GM19372 (cell line): ENCODE results near the gene KCNA2.
A peak's percentile ranks its signal among the peaks of the same experiment; 100 is the strongest.

Experiments
- ATAC-seq: cut with Tn5 transposase; IDR thresholded peaks from one replicate; pipeline ENCODE4 v1.9.1; 2021; ENCODE audit warnings: mild to moderate bottlenecking, low read depth, moderate library complexity; ENCODE audit not compliant: unreplicated experiment

The KCNA2 gene

DNA sequence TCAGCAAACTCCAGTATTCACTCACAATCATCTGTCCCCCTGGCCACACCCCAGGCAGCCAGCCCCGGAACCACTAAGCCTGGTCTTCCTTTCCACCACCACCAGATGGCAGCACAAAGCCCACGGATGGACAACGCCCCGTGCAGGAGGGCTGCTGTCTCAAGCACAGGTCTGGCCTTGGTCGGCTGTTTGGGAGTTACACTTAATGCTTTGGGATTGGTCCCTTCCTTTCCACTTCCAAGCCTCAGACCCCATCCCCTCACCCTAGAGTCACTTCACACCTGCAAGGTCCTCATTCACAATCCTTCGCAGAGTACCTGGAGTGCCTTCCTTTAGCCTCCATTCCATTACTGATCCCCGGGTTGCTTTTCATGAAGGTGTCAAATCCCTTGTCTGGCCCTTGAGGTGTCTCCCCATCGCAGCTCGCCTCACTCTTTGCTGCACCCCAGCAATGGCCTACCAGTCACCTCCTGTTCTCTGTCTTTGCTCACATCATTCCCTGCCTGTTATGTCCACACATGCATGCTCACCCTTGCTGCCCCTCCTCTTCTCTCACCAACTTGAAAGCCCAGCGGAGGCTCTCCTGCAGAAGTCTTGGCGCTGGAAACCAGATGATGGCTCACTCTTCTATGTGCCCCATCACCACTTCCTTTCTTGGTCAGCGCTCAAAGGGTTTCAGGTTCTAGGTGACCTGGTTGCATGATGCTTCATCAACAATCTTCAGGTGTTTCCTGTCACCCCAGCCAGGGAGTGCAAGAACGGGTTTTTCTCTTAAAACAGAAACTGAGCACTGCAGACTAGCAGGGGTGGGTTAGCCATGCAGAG lies 24.9 kb upstream of the KCNA2 start:
- ATAC-seq, result peak; percentile 55

DNA sequence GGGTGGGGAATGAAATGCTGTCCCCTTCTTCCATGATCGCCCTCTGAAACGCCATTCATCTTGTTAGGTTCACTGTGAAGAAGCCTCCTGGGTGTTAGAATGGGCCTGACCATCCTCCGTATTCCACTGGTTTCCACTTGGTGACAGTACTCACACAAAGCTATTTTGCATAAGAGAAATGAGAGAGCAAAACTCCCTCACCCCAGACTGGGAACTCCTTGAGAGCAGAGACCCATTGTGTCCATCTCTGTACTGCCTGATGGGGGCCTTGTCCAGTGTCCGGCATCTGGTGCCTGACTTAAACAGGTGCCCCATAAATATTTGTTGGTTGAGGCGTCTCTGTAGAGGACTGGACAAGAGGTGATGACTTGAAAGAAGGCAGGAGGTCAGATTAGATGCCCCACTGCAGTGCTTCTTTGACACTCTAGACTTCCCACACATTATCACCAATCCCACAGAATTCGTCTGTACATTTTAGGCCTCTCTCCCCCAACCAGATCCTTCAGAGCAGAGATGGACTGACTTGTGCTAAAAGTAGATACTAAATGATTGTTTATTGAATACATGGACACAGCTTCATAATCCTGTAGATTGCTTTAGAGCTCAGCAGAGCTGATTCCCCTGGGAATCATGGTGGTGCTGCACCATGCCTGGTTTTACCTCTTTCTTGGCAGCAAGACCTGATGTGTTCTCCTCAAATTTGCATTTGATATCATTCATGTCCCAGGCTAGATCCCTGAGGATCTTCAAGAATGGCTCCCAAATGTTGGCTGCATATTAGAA lies 22.4 kb upstream of the KCNA2 start:
- ATAC-seq, result no peak

DNA sequence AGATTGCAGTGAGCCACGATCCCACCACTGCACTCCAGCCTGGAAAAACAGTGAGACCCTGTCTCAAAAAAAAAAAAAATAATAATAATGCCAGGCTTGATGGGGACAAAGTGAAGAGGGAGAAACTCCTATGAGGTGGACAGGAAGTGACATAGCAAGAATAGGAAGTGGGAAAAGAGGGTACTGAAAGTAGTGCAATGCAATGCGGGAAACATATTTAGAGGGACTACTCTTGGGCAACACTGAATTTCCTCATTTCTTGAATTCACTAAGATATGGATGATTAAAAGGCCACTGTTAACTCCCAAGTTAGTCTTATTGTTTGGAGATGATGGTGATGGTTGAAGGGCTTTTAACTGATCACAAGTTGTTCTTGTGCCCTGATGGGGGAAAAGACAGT lies 21.6 kb upstream of the KCNA2 start:
- no peak for ATAC-seq

DNA sequence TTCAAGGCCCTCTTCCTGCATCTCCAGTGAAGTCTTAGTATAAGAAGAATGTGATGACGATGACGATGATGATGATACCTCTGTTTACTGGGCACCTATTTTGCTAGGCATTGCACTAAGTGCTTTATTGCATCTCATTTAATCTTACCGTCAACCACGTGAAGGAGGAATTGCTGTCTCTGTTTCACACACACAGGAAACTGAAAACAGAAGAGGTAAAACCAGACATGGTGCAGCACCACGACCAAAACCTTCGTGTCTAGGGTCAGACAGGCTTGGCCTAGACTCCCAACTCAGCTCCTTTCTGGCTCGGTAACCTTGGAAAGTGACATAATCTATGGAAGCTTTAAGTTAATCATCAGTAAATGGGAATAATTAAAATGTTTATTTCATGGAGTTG lies 20.7 kb upstream of the KCNA2 start:
- ATAC-seq, result no peak

DNA sequence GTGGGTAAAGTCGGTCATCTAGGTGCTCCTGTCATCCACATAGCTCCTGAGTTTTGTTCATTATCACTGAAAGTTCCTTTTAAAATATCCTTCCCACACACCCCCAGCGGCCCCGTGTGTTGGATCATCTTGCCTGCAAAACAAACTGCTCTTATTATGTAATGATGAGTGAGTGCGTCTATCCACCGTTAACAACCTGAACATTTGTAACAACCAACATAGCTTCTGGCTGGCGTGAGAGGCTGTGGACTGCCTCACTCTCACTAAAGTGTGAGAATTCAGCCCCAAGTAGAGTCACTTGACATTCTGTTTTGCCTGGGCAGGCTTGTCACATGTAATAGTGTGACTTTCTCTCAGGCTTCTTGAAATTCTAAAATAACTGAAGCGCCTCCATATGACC lies 14.5 kb upstream of the KCNA2 start:
- ATAC-seq, result no peak

DNA sequence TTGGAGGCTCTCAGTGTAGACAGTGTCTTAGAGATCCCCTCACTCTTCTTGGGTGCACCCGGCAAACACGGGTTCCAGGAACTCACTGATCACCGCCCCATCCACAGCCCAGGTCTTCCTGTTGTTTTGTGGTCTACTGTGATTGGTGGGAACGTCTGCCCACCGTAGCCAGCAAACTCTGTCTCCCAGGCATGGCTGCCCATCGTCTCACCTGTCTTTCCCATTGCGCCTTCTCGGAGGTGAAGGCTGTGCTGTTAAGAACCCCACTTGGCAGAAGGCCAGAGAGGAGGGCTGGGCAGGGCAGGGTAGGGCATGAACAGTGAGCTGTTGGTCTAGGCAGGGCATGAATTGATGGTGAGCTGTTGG lies 14.1 kb upstream of the KCNA2 start:
- no peak for ATAC-seq

DNA sequence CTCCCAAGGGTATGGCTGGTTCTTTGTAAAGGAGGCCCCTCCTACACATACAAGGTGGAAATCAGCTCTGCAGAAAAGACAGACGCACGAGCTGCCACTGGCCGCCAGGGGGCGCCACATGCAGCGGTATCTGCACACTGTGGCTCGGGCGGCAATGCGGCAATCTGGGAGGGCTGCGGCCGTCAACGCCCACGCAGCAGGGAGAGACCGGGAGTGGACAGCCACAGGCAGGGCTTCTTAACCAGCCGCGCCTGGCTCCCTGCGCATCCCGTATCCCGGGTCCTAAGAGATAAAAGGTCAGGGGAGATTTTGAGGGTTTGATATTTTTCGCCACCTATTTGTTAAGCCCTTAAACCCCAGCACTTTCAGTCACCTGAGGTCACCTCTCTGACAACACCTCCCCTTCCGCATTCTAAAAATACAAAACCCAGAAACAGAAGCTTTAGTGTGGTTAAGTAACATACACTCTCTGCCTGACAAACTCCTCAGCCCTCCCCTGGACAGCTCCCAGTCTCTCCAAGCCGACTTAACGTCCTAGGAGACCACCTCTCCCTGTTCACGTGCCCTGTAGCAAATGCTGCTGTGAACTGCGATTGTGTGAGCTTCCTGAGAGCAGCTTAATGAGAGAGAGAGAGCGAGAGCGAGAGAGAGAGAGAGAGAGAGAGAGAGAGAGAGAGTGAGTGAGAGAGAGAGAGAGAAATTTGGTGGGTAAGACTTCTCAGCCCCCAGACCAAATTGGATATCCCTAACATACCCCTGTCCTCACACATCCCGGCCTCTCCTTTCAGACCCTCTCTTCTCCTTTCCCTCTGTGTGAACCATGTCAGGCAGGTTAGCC lies 13.5 kb upstream of the KCNA2 start:
- ATAC-seq, result peak; percentile 84

DNA sequence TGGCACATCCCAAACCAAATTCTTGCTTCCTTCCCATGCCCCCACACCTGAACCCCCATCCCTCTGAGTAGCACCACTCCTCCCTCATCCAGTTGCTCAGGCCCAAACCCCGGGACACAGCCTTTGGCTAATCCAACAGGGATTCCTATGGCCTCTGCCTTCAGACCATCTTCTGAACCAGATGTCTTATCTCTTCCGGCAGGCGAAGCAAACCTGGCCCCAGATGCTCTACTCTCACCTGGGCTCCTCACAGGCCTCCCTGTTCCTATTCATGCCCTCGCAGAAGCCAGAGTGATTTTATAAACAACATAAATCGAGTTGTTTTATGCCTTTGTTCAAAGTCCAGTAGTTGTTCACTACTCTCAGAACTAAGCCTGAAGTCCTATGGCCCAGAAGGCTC lies 12.5 kb upstream of the KCNA2 start:
- ATAC-seq, result no peak

DNA sequence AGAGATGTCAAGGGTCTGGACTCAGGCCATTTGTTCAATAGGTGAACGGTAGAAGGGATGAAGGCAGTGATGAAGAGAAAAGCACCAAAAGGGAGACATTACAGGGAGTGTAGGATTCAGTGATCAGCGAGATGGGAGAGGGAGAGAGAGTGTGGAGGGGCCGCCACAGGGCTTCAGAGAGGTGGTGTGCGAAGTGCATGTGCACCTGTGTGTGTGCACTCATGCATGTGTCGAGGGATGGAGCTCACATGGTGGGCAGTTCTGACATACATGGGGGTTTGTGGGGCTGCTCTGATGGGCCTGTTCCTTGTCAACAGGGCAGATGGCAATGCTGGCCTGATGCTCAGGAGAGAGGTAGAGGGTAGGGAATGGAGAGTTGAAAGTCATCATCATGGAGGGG lies 11.4 kb upstream of the KCNA2 start:
- no peak for ATAC-seq

DNA sequence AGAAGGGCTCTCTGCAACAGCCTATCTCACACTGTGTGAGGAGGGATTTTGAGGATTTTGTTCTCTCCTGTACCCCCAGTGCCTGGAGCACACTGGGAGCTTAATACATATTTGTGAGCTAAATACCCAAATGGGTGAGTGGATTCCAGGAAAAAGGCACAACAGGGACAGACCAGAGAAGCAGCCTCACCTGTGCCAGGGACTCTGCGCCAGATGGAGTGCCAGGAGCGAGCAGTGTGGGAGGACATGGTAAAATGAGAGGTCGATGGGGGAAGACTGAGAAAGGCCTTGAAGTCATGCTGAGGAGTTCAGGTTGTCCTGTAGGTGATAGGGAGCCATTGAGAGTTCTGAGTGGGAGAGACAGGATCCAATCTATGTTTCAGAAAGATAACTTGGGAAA lies 11.0 kb upstream of the KCNA2 start:
- ATAC-seq, result no peak

DNA sequence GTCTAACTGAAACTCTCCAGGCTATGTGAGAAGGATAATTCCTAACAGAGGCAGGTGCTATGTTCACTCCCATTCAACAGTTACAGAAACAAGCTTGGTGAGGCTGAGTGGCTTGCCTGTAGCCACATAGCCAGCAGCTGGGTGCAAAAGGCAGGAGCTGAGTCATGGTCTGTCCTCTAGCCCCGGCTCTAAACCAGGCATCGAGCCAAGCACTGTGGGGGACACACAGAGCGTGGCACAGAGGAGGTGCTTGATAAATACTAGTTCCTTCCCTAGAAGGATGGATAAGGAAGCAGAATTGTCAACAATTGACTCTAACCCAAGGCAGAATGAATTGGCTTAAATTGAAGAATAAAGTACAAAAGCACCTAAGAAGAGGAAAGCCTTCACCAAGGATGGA lies 10.4 kb upstream of the KCNA2 start:
- ATAC-seq, result no peak

DNA sequence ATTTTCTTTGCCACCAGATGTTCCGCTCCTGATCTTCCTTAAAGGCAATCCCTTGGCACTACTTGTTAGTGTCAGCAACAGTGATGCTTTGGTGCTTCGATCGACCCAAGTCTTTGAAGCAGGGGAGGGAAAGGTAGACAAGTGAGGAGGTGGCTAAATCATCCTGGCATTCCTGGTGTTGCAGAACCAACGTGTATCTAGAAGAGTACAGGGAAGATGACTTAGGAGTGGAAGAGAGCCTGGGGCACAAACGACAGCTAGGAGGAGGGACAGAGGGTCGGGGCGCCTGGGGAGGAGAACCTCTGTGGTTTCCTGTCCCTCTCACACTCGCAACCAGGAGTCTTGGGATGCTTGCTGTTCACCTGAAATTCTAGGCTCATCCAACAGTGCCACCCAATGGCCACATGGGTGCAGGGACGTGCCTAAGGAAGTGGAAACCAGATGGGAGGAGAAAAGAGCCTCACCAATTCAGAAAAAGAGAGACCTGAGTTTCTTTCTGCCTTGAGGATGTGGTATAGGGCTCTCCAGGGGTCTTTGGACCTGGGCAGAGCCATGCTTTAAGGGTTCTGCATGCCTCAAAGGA lies 9.5 kb upstream of the KCNA2 start:
- no peak for ATAC-seq

DNA sequence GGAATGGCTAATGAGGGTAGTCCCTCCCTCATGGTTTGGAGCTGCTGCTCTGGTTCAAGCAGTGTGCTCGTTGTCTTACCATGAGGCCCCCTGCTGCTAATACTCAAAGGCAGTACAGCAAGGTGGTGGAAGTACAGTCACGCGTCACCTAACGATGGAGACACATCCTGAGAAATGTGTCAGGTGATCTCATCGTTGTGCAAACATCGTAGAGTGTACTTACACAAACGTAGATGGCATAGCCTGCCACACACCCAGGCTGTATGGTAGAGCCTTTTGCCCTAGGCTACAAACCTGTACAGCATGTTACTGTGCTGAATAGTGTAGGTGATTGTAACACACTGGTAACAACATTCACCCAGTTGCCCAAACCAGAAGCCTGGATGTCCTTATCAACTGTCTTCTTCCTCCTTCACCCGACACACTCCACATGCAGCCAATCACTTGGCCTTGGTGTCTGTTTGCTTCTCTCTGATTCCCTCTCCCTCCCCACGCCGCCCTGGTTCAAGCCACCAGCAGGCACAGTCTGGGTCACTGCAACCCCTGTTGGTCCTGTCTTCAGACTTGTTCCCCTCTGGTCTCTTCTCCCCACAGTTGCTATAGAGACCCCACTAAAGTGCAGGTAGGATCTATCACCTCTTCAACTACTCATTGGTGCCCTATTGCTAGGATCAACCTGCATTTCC lies 6.0 kb upstream of the KCNA2 start:
- no peak for ATAC-seq

DNA sequence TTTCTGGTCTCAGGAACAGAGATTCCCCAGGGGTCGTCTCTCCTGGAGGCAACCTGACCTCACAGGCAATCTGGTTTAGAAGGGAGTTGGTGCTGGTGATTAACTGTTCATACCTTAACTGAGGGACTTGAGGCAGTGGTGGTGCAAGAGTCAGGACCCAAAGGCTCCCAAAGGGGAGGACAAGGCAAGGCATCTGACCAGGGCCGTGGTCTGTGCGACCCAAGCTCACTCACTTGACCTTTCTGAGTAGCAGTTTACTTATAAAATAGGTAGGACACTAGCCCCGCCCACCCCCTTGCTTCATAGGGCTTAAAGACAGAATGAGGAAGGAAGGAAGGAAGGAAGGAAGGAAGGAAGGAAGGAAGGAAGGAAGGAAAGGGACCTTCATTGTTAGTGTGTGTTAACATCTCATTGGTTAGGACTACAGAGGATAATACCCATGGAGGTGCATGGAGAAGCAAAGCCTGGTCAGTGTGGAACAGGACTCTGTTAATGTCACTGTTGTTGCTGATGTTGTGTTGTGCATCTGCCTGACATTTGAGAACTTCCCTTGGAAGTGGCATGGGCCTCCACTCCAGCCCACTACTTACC lies 4.6 kb upstream of the KCNA2 start:
- no peak for ATAC-seq

DNA sequence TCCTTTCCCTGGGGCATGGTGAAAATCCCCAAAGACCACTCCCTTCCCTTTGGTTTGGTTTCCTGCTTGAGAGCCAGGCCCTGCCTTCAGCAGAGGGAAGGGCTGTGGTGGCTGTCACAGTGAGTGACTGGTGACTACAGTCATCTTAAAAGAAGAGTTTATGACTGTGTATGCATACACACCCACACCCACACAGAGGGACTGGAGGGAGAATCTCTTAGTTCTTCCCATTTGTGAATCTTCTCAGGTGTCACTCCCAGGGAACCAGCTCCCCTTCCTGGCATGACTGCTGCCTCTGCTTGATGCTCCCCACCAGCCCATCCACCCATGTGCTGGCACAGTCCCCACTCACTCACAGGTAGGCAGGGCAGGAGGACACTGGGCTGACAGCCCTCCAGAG lies 3.9 kb upstream of the KCNA2 start:
- ATAC-seq, result no peak

DNA sequence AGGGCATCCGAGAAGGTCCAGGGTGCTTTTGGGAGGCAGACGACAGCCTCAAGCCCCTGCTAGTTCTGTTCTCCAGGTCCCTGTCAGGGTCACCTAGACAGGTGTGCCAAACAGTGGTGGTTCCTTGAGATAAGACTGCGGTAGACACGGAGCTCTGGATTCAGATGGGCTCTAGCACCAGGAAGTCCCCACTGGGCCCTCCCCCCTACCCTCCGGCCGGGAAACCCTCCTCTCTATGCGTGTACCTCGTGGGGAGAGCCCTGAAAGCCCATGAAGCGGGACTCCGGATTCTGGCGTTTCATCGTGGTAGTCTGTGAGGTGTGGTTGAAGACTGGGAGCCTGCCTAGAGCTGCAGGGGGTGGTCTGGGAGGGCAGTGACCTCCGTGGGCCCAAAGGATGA lies 2.1 kb upstream of the KCNA2 start:
- no peak for ATAC-seq

DNA sequence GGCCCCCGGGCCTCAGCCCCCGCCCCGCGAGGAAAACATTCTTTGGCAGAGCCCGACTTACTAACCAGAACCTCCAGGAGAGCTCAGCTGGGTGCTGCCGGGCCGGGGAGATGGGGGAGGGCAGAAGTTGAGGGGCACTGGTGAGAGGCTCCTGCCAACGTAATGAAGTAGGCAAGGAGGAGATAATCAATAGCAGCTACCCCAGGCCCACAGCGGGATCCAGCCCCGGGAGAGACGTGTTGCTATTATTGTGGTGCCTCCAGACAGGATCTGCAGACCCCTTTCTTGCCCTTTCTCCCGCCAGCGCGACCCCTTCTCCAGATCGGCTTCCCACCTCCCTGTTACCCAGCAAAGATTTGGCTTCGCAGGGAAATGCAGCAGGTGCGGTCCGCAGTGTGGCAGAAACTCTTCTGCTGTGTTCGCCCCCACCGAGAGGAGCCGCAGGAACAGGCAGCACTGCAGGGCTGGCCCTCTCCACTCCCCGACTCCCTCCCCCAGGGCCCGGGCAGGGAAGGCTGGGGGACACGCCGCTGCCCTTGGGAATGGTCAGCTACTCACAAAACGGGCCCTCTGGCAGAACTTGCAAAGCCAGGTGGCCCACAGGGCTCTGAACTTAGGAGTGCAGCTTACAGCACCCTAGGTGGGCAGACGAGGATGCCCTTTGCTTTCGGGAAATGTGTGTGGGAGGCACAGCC lies 1.5 kb upstream of the KCNA2 start:
- ATAC-seq, result no peak

DNA sequence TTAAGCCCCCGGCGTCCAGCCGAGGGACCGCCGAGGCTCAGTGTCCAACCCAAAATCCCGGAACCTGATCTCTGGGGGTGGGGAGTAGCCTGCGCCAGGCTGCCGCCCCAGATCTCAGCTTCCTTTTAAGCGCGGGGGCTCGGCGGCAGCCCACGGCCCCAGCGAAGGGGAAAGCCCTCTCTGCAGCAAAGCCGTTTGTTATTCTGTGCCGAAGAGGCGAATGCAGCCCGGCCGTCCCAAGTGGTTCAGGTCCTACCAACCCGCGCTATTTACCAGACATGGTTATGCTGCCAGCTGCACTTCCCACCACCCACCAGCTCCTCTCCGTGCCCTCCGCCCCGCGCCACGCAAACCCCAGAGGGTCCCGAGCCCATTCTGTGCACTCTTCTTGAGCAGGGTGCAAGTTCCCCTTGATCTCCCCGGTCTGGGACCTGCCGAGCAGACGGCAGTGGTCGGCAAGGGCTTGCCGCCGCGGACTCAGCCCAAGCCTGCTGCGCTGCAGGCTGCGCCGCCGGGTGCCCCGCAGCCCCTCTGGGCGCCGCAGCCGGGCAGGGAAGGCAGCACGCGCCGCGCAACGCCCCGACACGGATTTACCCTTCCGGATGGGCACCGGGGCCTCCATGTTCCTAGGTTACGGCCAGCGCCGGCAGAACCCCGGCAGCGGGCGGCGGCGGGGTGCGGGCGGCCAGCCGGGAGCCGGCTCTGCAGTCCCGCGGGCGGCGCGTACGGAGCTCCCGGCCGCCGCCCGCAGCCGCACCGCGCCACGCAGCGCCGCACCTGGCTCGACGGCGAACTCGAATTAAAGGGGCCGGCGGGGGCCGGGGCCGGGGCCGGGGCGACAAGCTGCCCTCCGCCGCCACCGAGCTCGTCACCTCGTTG lies 738 bp upstream of the KCNA2 start:
- no peak for ATAC-seq
